H54 (cell line): ENCODE data around the gene ACTA2.
A peak's percentile ranks its signal among the peaks of the same experiment; 100 is the strongest.

Experiments used
- DNase-seq: peaks from one replicate; pipeline ENCODE4 v3.0.0; 2011; ENCODE audit warnings: low spot score, mixed read lengths; ENCODE audit not compliant: insufficient read length
- FAIRE-seq: peaks from 3 replicates; lab custom pipeline; 2011; peaks lifted over from hg19 to GRCh38; lab: Jason Lieb, UNC
- POLR2A ChIP-seq: IDR thresholded peaks from 2 replicates; pipeline ENCODE4 v1.6.1; 2011; ENCODE audit warnings: low read depth, mild to moderate bottlenecking, low read length

Gene ACTA2

GRCh38 chr10:88916231-88916630 lies 36.3 kb downstream of the ACTA2 start:
- no peak for DNase-seq
- no peak for TF ChIP-seq POLR2A
- peak; percentile 23 for FAIRE-seq

GRCh38 chr10:88915781-88916180 lies 36.8 kb downstream of the ACTA2 start:
- FAIRE-seq (no peak), DNase-seq (no peak)
- no peak for TF ChIP-seq POLR2A

- no peak for TF ChIP-seq POLR2A
- peak; percentile 64 for FAIRE-seq
- DNase-seq: no peak
Observed at GRCh38 chr10:88913788-88914187, 38.8 kb downstream of the ACTA2 start.

GRCh38 chr10:88913127-88913526 lies 39.4 kb downstream of the ACTA2 start:
- FAIRE-seq (no peak), DNase-seq (no peak)
- no peak for TF ChIP-seq POLR2A

GRCh38 chr10:88911851-88912250 lies 40.7 kb downstream of the ACTA2 start:
- no peak for TF ChIP-seq POLR2A
- FAIRE-seq (peak; percentile 41), DNase-seq (no peak)

- DNase-seq (no peak), FAIRE-seq (no peak)
- no peak for TF ChIP-seq POLR2A
Observed at GRCh38 chr10:88911116-88911515, 41.5 kb downstream of the ACTA2 start.

- FAIRE-seq: peak; percentile 83
- no peak for DNase-seq
- TF ChIP-seq POLR2A: no peak
Observed at GRCh38 chr10:88908194-88908593, 44.4 kb downstream of the ACTA2 start.

- no peak for DNase-seq
- FAIRE-seq: no peak
- TF ChIP-seq POLR2A: no peak
Observed at GRCh38 chr10:88906921-88907320, 45.7 kb downstream of the ACTA2 start.

- FAIRE-seq: no peak
- no peak for TF ChIP-seq POLR2A
- DNase-seq: no peak
Observed at GRCh38 chr10:88903715-88904114, 48.9 kb downstream of the ACTA2 start.

- no peak for TF ChIP-seq POLR2A
- DNase-seq: no peak
- FAIRE-seq: peak; percentile 65
Observed at GRCh38 chr10:88901984-88902789, 50.4 kb downstream of the ACTA2 start.

GRCh38 chr10:88901206-88901983 lies 51.2 kb downstream of the ACTA2 start:
- no peak for DNase-seq
- TF ChIP-seq POLR2A: no peak
- no peak for FAIRE-seq

GRCh38 chr10:88899886-88900285 lies 52.7 kb downstream of the ACTA2 start:
- TF ChIP-seq POLR2A: no peak
- no peak for DNase-seq
- FAIRE-seq: peak; percentile 6

GRCh38 chr10:88898727-88899126 lies 53.8 kb downstream of the ACTA2 start:
- DNase-seq: no peak
- no peak for TF ChIP-seq POLR2A
- FAIRE-seq: peak; percentile 11
